Lung (tissue), 12 donors: ENCODE data around the gene PIK3CG. TPM values are rescaled to one million over a fixed set of nuclear protein-coding genes. Genes with fewer than 3 reads are reported as not detected.

Source experiments
- ATAC-seq: fragments of 200-7000 bp; cut with Tn5 transposase; one replicate; pipeline ENCODE4 v1.9.1; 2020; ENCODE audit warnings: moderate number of reproducible peaks; ENCODE audit not compliant: insufficient read depth, low FRiP score
- DNase-seq, 3 donors: peaks; one replicate each; pipeline ENCODE4 v3.0.0-alpha.2; 2013 to 2017
- H3K27ac ChIP-seq, 2 donors: one replicate each; pipeline ENCODE4 v1.5.1; 2013; ENCODE audit warnings: mild to moderate bottlenecking in 2 of 2, moderate library complexity in 2 of 2, control low read depth in 1 of 2, inconsistent platforms in 1 of 2, low read depth in 1 of 2, low read length in 1 of 2
- H3K27me3 ChIP-seq, 3 donors: one replicate each; pipeline ENCODE4 v1.5.1; 2013; ENCODE audit warnings: low read length in 2 of 3; ENCODE audit not compliant: control insufficient read depth in 3 of 3, insufficient read depth in 3 of 3
- H3K36me3 ChIP-seq, 4 donors: one replicate each; pipeline ENCODE4 v1.5.1; 2013; ENCODE audit warnings: low read length in 4 of 4, mild to moderate bottlenecking in 1 of 4, moderate library complexity in 1 of 4; ENCODE audit not compliant: control insufficient read depth in 4 of 4, insufficient read depth in 4 of 4
- H3K4me1 ChIP-seq, 5 donors: one replicate each; pipeline ENCODE4 v1.5.1; 2013; ENCODE audit warnings: low read length in 5 of 5, mild to moderate bottlenecking in 2 of 5, moderate library complexity in 1 of 5; ENCODE audit not compliant: control insufficient read depth in 5 of 5, insufficient read depth in 5 of 5
- H3K4me3 ChIP-seq: one replicate; pipeline ENCODE4 v1.5.1; 2013; ENCODE audit warnings: mild to moderate bottlenecking, control low read depth, moderate library complexity
- H3K9ac ChIP-seq, 2 donors: one replicate each; pipeline ENCODE4 v1.5.1; 2013; ENCODE audit warnings: low read length in 2 of 2, control low read depth in 1 of 2; ENCODE audit not compliant: insufficient read depth in 1 of 2
- H3K9me3 ChIP-seq, 4 donors: one replicate each; pipeline ENCODE4 v1.5.1; 2013; ENCODE audit warnings: low read length in 3 of 4, mild to moderate bottlenecking in 1 of 4, moderate library complexity in 1 of 4; ENCODE audit not compliant: control insufficient read depth in 4 of 4, insufficient read depth in 3 of 4
- CTCF ChIP-seq: IDR thresholded peaks from 2 replicates; pipeline ENCODE4 v1.5.1; 2012; ENCODE audit warnings: mild to moderate bottlenecking; ENCODE audit errors: control extremely low read depth, extremely low read depth
- WGBS, 2 donors: extraction: QIAGEN DNeasy Blood & Tissue Kit; methylation state at CpG; one replicate each; pipeline ENCODE4 v1.1.7; 2013; 5-methylcytosine and 5-hydroxymethylcytosine counted together
- polyA plus RNA-seq, 2 donors: library from polyadenylated mRNA; stranded (reverse); fragments of 200-250 nt; gene quantifications; one replicate each; pipeline ENCODE4 v1.2.1, GENCODE V29; 2013
- total RNA-seq, 2 donors: library from RNA; depleted of rRNA in 1 of 2; stranded (reverse); fragments of >200 nt in 1 of 2; gene quantifications; one replicate each; pipeline ENCODE4 v1.2.1, GENCODE V29; 2014 to 2021
- donor health status: control.
- donor health status: control.
- donor health status: Bipolar disorder and iron deficiency.
- donor health status: healthy.
- donor health status: DM: yes; HTN: yes; CAD: no.

The PIK3CG gene
- total and polyA plus RNA-seq, 4 donors = 0.61 to 10.8 (median 6.8) TPM

GRCh38 chr7:106890952-106891351 lies 25.9 kb downstream of the PIK3CG start:
- H3K36me3 ChIP-seq = no peaks in the 10 kb centered on the region
- ATAC-seq = no peak
- no peak for TF ChIP-seq CTCF
- no peak for DNase-seq
- no peak overlapping the region for H3K27ac ChIP-seq
- no peaks in the 10 kb centered on the region for H3K4me1 ChIP-seq
- no peak overlapping the region for H3K9ac ChIP-seq
- no peak overlapping the region for H3K4me3 ChIP-seq
- 91 to 92% methylated on average over 2 of the region's 2 CpGs for WGBS, 2 donors
- no peaks in the 10 kb centered on the region for H3K27me3 ChIP-seq
- H3K9me3 ChIP-seq = no peaks in the 10 kb centered on the region

GRCh38 chr7:106891548-106892410 lies 26.7 kb downstream of the PIK3CG start:
- Histone ChIP-seq H3K36me3 (no peaks in the 10 kb centered on the region), H3K9me3 (no peaks in the 10 kb centered on the region), H3K4me3 (no peak overlapping the region), H3K4me1 (no peaks in the 10 kb centered on the region), H3K27ac (no peak overlapping the region), H3K27me3 (no peaks in the 10 kb centered on the region), H3K9ac (no peak overlapping the region)
- 76 to 84% methylated on average over 8 of the region's 8 CpGs for WGBS, 2 donors
- TF ChIP-seq CTCF = no peak
- ATAC-seq (no peak), DNase-seq (peak in 1 of 3 donors; percentile 23)

- H3K9ac ChIP-seq = no peak overlapping the region
- no peaks in the 10 kb centered on the region for H3K9me3 ChIP-seq
- H3K27me3 ChIP-seq = no peaks in the 10 kb centered on the region
- ATAC-seq = no peak
- no peak for DNase-seq
- no peak overlapping the region for H3K27ac ChIP-seq
- WGBS, 2 donors = 63 to 81% methylated on average over 2 of the region's 2 CpGs
- no peak overlapping the region for H3K4me3 ChIP-seq
- no peaks in the 10 kb centered on the region for H3K4me1 ChIP-seq
- no peaks in the 10 kb centered on the region for H3K36me3 ChIP-seq
- no peak for TF ChIP-seq CTCF
Observed at GRCh38 chr7:106893591-106893990, 28.5 kb downstream of the PIK3CG start.
